Progenitor cell of endocrine pancreas (in vitro differentiated cells): ENCODE measurements around the gene HERC3. TPM values are rescaled to one million over a fixed set of nuclear protein-coding genes. Genes with fewer than 3 reads are reported as not detected.

Source experiments
- DNase-seq: peaks from one replicate; pipeline ENCODE4 v3.0.0; 2021; ENCODE audit warnings: low spot score; ENCODE audit not compliant: unreplicated experiment
- H3K27ac Mint-ChIP-seq: 2 replicates; pipeline ENCODE4 v1.8.0; 2021; ENCODE audit warnings: mild to moderate bottlenecking, moderate library complexity, mixed read lengths
- H3K27me3 Mint-ChIP-seq: 2 replicates; pipeline ENCODE4 v1.8.0; 2021; ENCODE audit warnings: mixed read lengths
- H3K36me3 Mint-ChIP-seq: 2 replicates; pipeline ENCODE4 v1.8.0; 2022; ENCODE audit warnings: mixed read lengths; ENCODE audit not compliant: insufficient read depth
- H3K4me1 Mint-ChIP-seq: 2 replicates; pipeline ENCODE4 v1.8.0; 2021; ENCODE audit warnings: low read depth, mixed read lengths
- H3K4me3 Mint-ChIP-seq: 2 replicates; pipeline ENCODE4 v1.8.0; 2021; ENCODE audit warnings: low read depth, mild to moderate bottlenecking, moderate library complexity, mixed read lengths
- H3K9me3 Mint-ChIP-seq: 2 replicates; pipeline ENCODE4 v1.8.0; 2021; ENCODE audit warnings: low read depth, mixed read lengths
- total RNA-seq: library from RNA; stranded (reverse); gene quantifications from 2 replicates; pipeline ENCODE4 v1.2.1, GENCODE V29; 2021
- TF ChIP-seq, protein P1 (sequence below): fragments of 200-600 bp; sonication (generic); IDR thresholded peaks from one replicate; pipeline ENCODE4 v1.5.0; 2021; ENCODE audit warnings: antibody characterized with exemption, mild to moderate bottlenecking; ENCODE audit not compliant: unreplicated experiment

The HERC3 gene
- total RNA-seq, 1 donor from 2014 or later, result 7.1 TPM

GRCh38 chr4:88753658-88754571 is 161.6 kb downstream of the HERC3 start:
- Mint-ChIP-seq H3K4me1 (peaks cover 29% of the 10 kb centered on the region), H3K27ac (peak overlapping the region; percentile 37), H3K36me3 (peaks cover 14% of the 10 kb centered on the region), H3K4me3 (no peak overlapping the region), H3K9me3 (no peaks in the 10 kb centered on the region), H3K27me3 (no peaks in the 10 kb centered on the region)
- TF ChIP-seq, protein P1, sequence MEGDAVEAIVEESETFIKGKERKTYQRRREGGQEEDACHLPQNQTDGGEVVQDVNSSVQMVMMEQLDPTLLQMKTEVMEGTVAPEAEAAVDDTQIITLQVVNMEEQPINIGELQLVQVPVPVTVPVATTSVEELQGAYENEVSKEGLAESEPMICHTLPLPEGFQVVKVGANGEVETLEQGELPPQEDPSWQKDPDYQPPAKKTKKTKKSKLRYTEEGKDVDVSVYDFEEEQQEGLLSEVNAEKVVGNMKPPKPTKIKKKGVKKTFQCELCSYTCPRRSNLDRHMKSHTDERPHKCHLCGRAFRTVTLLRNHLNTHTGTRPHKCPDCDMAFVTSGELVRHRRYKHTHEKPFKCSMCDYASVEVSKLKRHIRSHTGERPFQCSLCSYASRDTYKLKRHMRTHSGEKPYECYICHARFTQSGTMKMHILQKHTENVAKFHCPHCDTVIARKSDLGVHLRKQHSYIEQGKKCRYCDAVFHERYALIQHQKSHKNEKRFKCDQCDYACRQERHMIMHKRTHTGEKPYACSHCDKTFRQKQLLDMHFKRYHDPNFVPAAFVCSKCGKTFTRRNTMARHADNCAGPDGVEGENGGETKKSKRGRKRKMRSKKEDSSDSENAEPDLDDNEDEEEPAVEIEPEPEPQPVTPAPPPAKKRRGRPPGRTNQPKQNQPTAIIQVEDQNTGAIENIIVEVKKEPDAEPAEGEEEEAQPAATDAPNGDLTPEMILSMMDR, result no peak
- no peak for DNase-seq

DNA sequence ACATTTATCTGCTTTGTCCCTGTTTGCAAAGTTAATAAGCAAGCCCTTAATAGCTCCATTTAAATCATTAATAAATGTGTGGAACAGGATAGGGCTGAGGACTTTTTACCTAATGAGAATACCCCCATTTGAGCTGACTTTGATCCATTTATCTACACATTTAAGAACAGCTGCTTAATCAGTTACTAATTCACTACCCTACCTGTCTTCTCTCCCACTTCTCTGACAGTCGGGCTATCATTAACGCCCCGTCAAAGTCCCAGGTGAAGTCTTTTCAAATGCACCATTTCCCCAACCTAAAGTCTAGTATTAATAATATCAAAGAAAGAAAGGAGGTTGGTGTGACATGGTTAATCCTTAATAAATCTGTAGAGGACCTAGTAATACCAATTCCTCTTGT is 162.5 kb downstream of the HERC3 start:
- Mint-ChIP-seq H3K4me1 (peaks cover 35% of the 10 kb centered on the region), H3K36me3 (peaks cover 8% of the 10 kb centered on the region), H3K27me3 (no peaks in the 10 kb centered on the region), H3K27ac (no peak overlapping the region), H3K9me3 (no peaks in the 10 kb centered on the region), H3K4me3 (no peak overlapping the region)
- TF ChIP-seq, protein P1, result no peak
- no peak for DNase-seq

DNA sequence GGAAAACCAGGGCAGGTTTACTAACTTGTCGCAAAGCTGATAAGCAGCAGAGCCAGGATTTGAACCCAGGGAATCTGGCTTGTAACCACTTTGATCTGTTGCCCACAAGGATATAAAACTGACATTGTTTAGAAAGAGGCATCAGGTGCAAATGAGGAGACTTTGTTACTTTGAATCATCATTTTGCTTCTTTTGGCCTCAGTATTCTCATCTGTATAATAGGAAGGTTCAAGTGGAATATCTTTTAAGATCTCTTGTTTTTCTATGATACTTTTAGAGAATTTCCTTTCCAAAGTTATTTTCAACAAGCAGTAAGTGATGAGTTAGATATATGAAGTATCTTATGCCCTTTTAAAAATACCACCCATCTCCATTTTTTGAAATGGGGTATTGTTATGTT is 163.2 kb downstream of the HERC3 start:
- no peak overlapping the region for H3K27ac Mint-ChIP-seq
- H3K36me3 Mint-ChIP-seq, result peaks cover 7% of the 10 kb centered on the region
- DNase-seq, result no peak
- H3K27me3 Mint-ChIP-seq, result no peaks in the 10 kb centered on the region
- TF ChIP-seq, protein P1, result no peak
- H3K4me3 Mint-ChIP-seq, result no peak overlapping the region
- H3K4me1 Mint-ChIP-seq, result peaks cover 36% of the 10 kb centered on the region
- H3K9me3 Mint-ChIP-seq, result no peaks in the 10 kb centered on the region

DNA sequence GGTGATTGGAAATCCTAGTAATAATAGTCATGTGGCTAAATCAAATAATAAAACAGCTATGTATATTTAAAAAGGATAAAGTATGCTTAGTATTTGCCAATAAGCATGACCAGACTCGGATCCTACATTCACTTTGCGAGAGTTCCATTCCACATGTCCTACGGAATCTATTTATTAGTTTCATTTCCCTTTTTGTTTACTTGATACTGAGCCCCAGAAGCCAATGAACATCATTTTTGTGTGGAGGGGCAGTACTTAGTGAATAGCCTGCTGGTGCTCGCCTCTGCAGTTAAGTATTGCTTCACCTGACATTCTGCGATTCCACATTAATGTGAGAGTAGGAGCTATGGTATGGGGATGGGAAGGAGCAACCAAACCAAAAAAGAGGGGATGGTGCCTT is 163.9 kb downstream of the HERC3 start:
- H3K36me3 Mint-ChIP-seq, result peaks cover 3% of the 10 kb centered on the region
- H3K27me3 Mint-ChIP-seq, result no peaks in the 10 kb centered on the region
- TF ChIP-seq, protein P1, result no peak
- no peak overlapping the region for H3K4me3 Mint-ChIP-seq
- H3K4me1 Mint-ChIP-seq, result peaks cover 36% of the 10 kb centered on the region
- H3K27ac Mint-ChIP-seq, result no peak overlapping the region
- no peaks in the 10 kb centered on the region for H3K9me3 Mint-ChIP-seq
- DNase-seq, result no peak

- Mint-ChIP-seq H3K36me3 (no peaks in the 10 kb centered on the region), H3K4me3 (no peak overlapping the region), H3K4me1 (peaks cover 36% of the 10 kb centered on the region), H3K27ac (no peak overlapping the region), H3K27me3 (no peaks in the 10 kb centered on the region), H3K9me3 (no peaks in the 10 kb centered on the region)
- DNase-seq, result no peak
- TF ChIP-seq, protein P1, result no peak
Observed at GRCh38 chr4:88757067-88757466, 164.8 kb downstream of the HERC3 start.
